ENCODE results near the gene PTPRM. TPM values are rescaled to one million over a fixed set of nuclear protein-coding genes. Genes with fewer than 3 reads are reported as not detected.

PTPRM gene
- total RNA-seq, 2 donors from 2014 or later: 12.3 to 15.9 TPM

GRCh38 chr18:8276406-8276805 is 709.3 kb downstream of the PTPRM start:
- no peak for ATAC-seq
- intact Hi-C loops (cut with DNase I, micrococcal nuclease): no loop called here

GRCh38 chr18:8277270-8277669 is 710.2 kb downstream of the PTPRM start:
- intact Hi-C loops (cut with DNase I, micrococcal nuclease): no loop called here
- ATAC-seq: no peak
- DNase-seq: no peak

More at GRCh38 chr18:8276406-8276805, 709.3 kb downstream of the PTPRM start:
- no peak for DNase-seq

- no peak for ATAC-seq
- DNase-seq: no peak
- intact Hi-C loops (cut with DNase I, micrococcal nuclease): no loop called here
Measured at GRCh38 chr18:8279346-8279745, 712.2 kb downstream of the PTPRM start.

- intact Hi-C loops (cut with DNase I, micrococcal nuclease): no loop called here
- no peak for DNase-seq
- no peak for ATAC-seq
Measured at GRCh38 chr18:8279781-8280330, 712.7 kb downstream of the PTPRM start.

GRCh38 chr18:8283891-8284585 is 716.9 kb downstream of the PTPRM start:
- intact Hi-C loops (cut with DNase I, micrococcal nuclease): no loop called here
- ATAC-seq (no peak), DNase-seq (no peak)

GRCh38 chr18:8286303-8286702 is 719.2 kb downstream of the PTPRM start:
- intact Hi-C loops (cut with DNase I, micrococcal nuclease): no loop called here
- no peak for DNase-seq
- no peak for ATAC-seq

- ATAC-seq (no peak), DNase-seq (no peak)
- intact Hi-C loops (cut with DNase I, micrococcal nuclease): no loop called here
Measured at GRCh38 chr18:8287196-8287885, 720.2 kb downstream of the PTPRM start.

GRCh38 chr18:8288472-8289195 is 721.5 kb downstream of the PTPRM start:
- DNase-seq (no peak), ATAC-seq (no peak)
- intact Hi-C loops (cut with DNase I, micrococcal nuclease): no loop called here

- intact Hi-C loops (cut with DNase I, micrococcal nuclease): no loop called here
- no peak for ATAC-seq
- DNase-seq: no peak
Measured at GRCh38 chr18:8290435-8290834, 723.3 kb downstream of the PTPRM start.

GRCh38 chr18:8290913-8291312 is 723.8 kb downstream of the PTPRM start:
- ATAC-seq (no peak), DNase-seq (no peak)
- intact Hi-C loops (cut with DNase I, micrococcal nuclease): no loop called here

GRCh38 chr18:8293184-8293583 is 726.1 kb downstream of the PTPRM start:
- ATAC-seq: no peak
- no peak for DNase-seq
- intact Hi-C loops (cut with DNase I, micrococcal nuclease): no loop called here

- ATAC-seq (no peak), DNase-seq (no peak)
- intact Hi-C loops (cut with DNase I, micrococcal nuclease): no loop called here
Measured at GRCh38 chr18:8296886-8297616, 729.9 kb downstream of the PTPRM start.

- DNase-seq: no peak
- no peak for ATAC-seq
- intact Hi-C loops (cut with DNase I, micrococcal nuclease): no loop called here
Measured at GRCh38 chr18:8298186-8298585, 731.1 kb downstream of the PTPRM start.

GRCh38 chr18:8299054-8299980 is 732.2 kb downstream of the PTPRM start:
- DNase-seq: no peak

GRCh38 chr18:8300751-8301410 is 733.8 kb downstream of the PTPRM start:
- intact Hi-C loops (cut with DNase I, micrococcal nuclease): no loop called here
- DNase-seq (no peak), ATAC-seq (no peak)

More at GRCh38 chr18:8299054-8299980, 732.2 kb downstream of the PTPRM start:
- ATAC-seq: no peak
- intact Hi-C loops (cut with DNase I, micrococcal nuclease): no loop called here

GRCh38 chr18:8301427-8302172 is 734.5 kb downstream of the PTPRM start:
- ATAC-seq (no peak), DNase-seq (no peak)
- intact Hi-C loops (cut with DNase I, micrococcal nuclease): no loop called here
